GM23338 (cell line): Measurements from ENCODE around the gene TENT5C. TPM values are rescaled to one million over a fixed set of nuclear protein-coding genes. Genes with fewer than 3 reads are reported as not detected.

Experiments
- ATAC-seq: fragments of 200-7000 bp; cut with Tn5 transposase; 3 replicates; pipeline ENCODE4 v1.9.1; 2020
- DNase-seq: peaks from one replicate; pipeline ENCODE4 v3.0.0-alpha.2; 2015; ENCODE audit warnings: low spot score
- H2AFZ ChIP-seq: fragments of 200-600 bp; sonication (generic); 2 replicates; pipeline ENCODE4 v1.8.0; 2016; ENCODE audit warnings: antibody characterized with exemption, mild to moderate bottlenecking, moderate library complexity
- H3F3A ChIP-seq: fragments of 200-600 bp; sonication (generic); replicated peaks from 2 replicates; pipeline ENCODE4 v1.8.0; 2017; ENCODE audit warnings: antibody characterized with exemption, mixed run types, low read depth
- H3K27ac ChIP-seq: fragments of 200-600 bp; sonication (generic); 2 replicates; pipeline ENCODE4 v1.6.1; 2016; ENCODE audit warnings: low read depth
- H3K27me3 ChIP-seq: fragments of 200-600 bp; sonication (generic); 2 replicates; pipeline ENCODE4 v1.8.0; 2016; ENCODE audit warnings: mild to moderate bottlenecking, mixed run types, moderate library complexity; ENCODE audit not compliant: insufficient read depth
- H3K36me3 ChIP-seq: fragments of 200-600 bp; sonication (generic); 2 replicates; pipeline ENCODE4 v1.8.0; 2016; ENCODE audit warnings: mild to moderate bottlenecking; ENCODE audit not compliant: insufficient read depth
- H3K4me1 ChIP-seq: fragments of 200-600 bp; sonication (generic); 2 replicates; pipeline ENCODE4 v1.8.0; 2016; ENCODE audit warnings: mild to moderate bottlenecking, moderate library complexity; ENCODE audit not compliant: insufficient read depth
- H3K4me2 ChIP-seq: fragments of 200-600 bp; sonication (generic); 2 replicates; pipeline ENCODE4 v1.7.1; 2017; ENCODE audit warnings: mixed run types
- H3K4me3 ChIP-seq: fragments of 200-600 bp; sonication (generic); 2 replicates; pipeline ENCODE4 v1.6.1; 2016; ENCODE audit warnings: mixed run types
- H3K79me2 ChIP-seq: fragments of 200-600 bp; sonication (generic); replicated peaks from 2 replicates; pipeline ENCODE4 v1.8.0; 2017; ENCODE audit warnings: mild to moderate bottlenecking; ENCODE audit not compliant: insufficient read depth
- H3K9me2 ChIP-seq: fragments of 200-600 bp; sonication (generic); 2 replicates; pipeline ENCODE4 v1.8.0; 2017; ENCODE audit not compliant: insufficient read depth
- H4K20me1 ChIP-seq: fragments of 200-600 bp; sonication (generic); replicated peaks from 2 replicates; pipeline ENCODE4 v1.8.0; 2017; ENCODE audit warnings: mild to moderate bottlenecking; ENCODE audit not compliant: insufficient read depth
- H3K27ac Mint-ChIP-seq: 2 replicates; pipeline ENCODE4 v1.8.0; 2020; ENCODE audit warnings: inconsistent platforms, mild to moderate bottlenecking, moderate library complexity, mixed read lengths
- H3K27me3 Mint-ChIP-seq: 3 replicates; pipeline ENCODE4 v1.8.0; 2022; ENCODE audit warnings: low read depth, mild to moderate bottlenecking, moderate library complexity, mixed read lengths, inconsistent platforms; ENCODE audit not compliant: insufficient read depth, poor library complexity
- H3K36me3 Mint-ChIP-seq: 3 replicates; pipeline ENCODE4 v1.8.0; 2021; ENCODE audit warnings: low read depth, mild to moderate bottlenecking, inconsistent platforms, moderate library complexity, mixed read lengths
- H3K4me1 Mint-ChIP-seq: 3 replicates; pipeline ENCODE4 v1.8.0; 2020; ENCODE audit warnings: mild to moderate bottlenecking, inconsistent platforms, mixed read lengths
- H3K4me3 Mint-ChIP-seq: 3 replicates; pipeline ENCODE4 v1.8.0; 2021; ENCODE audit warnings: moderate library complexity, mild to moderate bottlenecking, inconsistent platforms, mixed read lengths
- H3K9me3 Mint-ChIP-seq: 3 replicates; pipeline ENCODE4 v1.8.0; 2020; ENCODE audit warnings: moderate library complexity, mild to moderate bottlenecking, inconsistent platforms, mixed read lengths
- CREB1 ChIP-seq: fragments of 250-450 bp; sonication (Bioruptor Pico); IDR thresholded peaks from 2 replicates; pipeline ENCODE4 v1.5.0; 2020; ENCODE audit warnings: low read depth, mild to moderate bottlenecking, moderate library complexity
- EZH2 ChIP-seq: fragments of 200-600 bp; sonication (generic); IDR thresholded peaks from one replicate; pipeline ENCODE4 v1.8.0; 2017; ENCODE audit warnings: antibody characterized with exemption, mild to moderate bottlenecking, low read depth; ENCODE audit not compliant: unreplicated experiment
- EZH2phosphoT487 ChIP-seq: fragments of 200-600 bp; sonication (generic); IDR thresholded peaks from one replicate; pipeline ENCODE4 v1.8.1; 2018; ENCODE audit warnings: antibody characterized with exemption; ENCODE audit not compliant: unreplicated experiment
- JUNB ChIP-seq: IDR thresholded peaks from one replicate; pipeline ENCODE4 v1.6.1; 2016; ENCODE audit warnings: antibody characterized with exemption; ENCODE audit not compliant: unreplicated experiment
- NANOG ChIP-seq: IDR thresholded peaks from 2 replicates; pipeline ENCODE4 v1.6.1; 2016; ENCODE audit warnings: antibody characterized with exemption, borderline replicate concordance
- POLR2AphosphoS5 ChIP-seq: IDR thresholded peaks from 2 replicates; pipeline ENCODE4 v1.6.1; 2016; ENCODE audit warnings: antibody characterized with exemption, low read depth
- STAT1 ChIP-seq: IDR thresholded peaks from one replicate; pipeline ENCODE4 v1.6.1; 2016; ENCODE audit warnings: antibody characterized with exemption; ENCODE audit not compliant: unreplicated experiment
- ZNF114 ChIP-seq: fragments of 250-450 bp; sonication (Bioruptor Pico); IDR thresholded peaks from 2 replicates; pipeline ENCODE4 v1.5.0; 2020; ENCODE audit warnings: mild to moderate bottlenecking, moderate library complexity
- ZNF331 ChIP-seq: fragments of 250-450 bp; sonication (Bioruptor Pico); IDR thresholded peaks from 2 replicates; pipeline ENCODE4 v1.5.0; 2020; ENCODE audit warnings: low read depth, mild to moderate bottlenecking, moderate library complexity
- polyA plus RNA-seq: library from polyadenylated mRNA; unstranded; fragments of >200 nt; fragmentation: Nextera tagmentation; extraction: Ambion mirVana; gene quantifications from 2 replicates; pipeline ENCODE4 v1.2.1, GENCODE V29; 2016
- total RNA-seq: library from RNA; depleted of rRNA; stranded (reverse); fragments of >200 nt; shearing (Covaris generic); gene quantifications from 2 replicates; pipeline ENCODE4 v1.2.3, GENCODE V29; 2014
- TF ChIP-seq, protein P1 (sequence below): IDR thresholded peaks from 2 replicates; pipeline ENCODE4 v1.6.1; 2016; ENCODE audit warnings: antibody characterized with exemption
- TF ChIP-seq, protein P2 (sequence below): IDR thresholded peaks from one replicate; pipeline ENCODE4 v1.6.1; 2018; ENCODE audit warnings: antibody characterized with exemption; ENCODE audit not compliant: unreplicated experiment
- TF ChIP-seq, protein P3 (sequence below): fragments of 250-450 bp; sonication (Bioruptor Pico); IDR thresholded peaks from 2 replicates; pipeline ENCODE4 v1.5.0; 2020; ENCODE audit warnings: mild to moderate bottlenecking, moderate library complexity
- TF ChIP-seq, protein P4 (sequence below), 2 experiments: fragments of 200-600 bp in 1 of 2; sonication (generic) in 1 of 2; conservative IDR thresholded peaks; 2 replicates each; pipeline versions ENCODE4 v1.5.1 to v1.6.1; 2016 to 2017; ENCODE audit warnings: antibody characterized with exemption in 2 of 2, low read depth in 2 of 2, mild to moderate bottlenecking in 2 of 2, moderate library complexity in 1 of 2

Gene TENT5C
- total and polyA plus RNA-seq, 2 experiments from 2014 or later, result 0.23 to 0.80 TPM

DNA sequence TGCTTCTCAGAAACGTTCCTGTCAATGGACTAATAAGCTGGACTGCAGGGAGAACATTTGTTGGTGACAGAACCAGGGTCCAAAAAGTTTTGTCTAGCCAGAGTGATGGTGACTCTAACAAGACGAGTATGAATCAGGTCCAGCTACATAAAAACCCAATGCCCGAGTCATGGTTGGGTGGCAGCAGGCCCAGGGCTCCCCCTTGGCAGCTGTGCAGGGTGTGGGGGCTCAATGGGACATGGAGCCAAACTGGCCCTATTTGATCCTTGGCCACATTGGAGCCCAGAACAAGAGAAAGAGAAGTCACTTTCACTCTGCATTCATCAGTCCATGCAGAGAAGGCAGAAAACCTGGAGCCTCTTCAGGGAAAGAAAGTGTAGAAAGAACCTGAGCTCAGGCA, 37.9 kb upstream of the TENT5C start:
- Histone ChIP-seq H3K9me2 (no peaks in the 10 kb centered on the region), H3K79me2 (no peaks in the 10 kb centered on the region), H3K27me3 (no peaks in the 10 kb centered on the region), H3K4me2 (no peak overlapping the region), H3K4me1 (no peaks in the 10 kb centered on the region), H2AFZ (no peak overlapping the region), H3K36me3 (no peaks in the 10 kb centered on the region), H3F3A (no peaks in the 10 kb centered on the region), H3K27ac (no peak overlapping the region), H3K4me3 (no peak overlapping the region), H4K20me1 (no peaks in the 10 kb centered on the region)
- no peaks in the 10 kb centered on the region for H3K9me3 Mint-ChIP-seq
- no peaks in the 10 kb centered on the region; the same call in 2 of the 3 replicates for H3K4me1 Mint-ChIP-seq
- DNase-seq (no peak), ATAC-seq (no peak)
- no peaks in the 10 kb centered on the region for H3K36me3 Mint-ChIP-seq
- H3K27me3 Mint-ChIP-seq, result peaks cover 4% of the 10 kb centered on the region
- no peak overlapping the region for H3K4me3 Mint-ChIP-seq
- H3K27ac Mint-ChIP-seq, result no peak overlapping the region
- TF ChIP-seq JUNB (no peak), ZNF331 (no peak), CREB1 (CRISPR knock-in tag) (no peak), ZNF114 (CRISPR knock-in tag) (no peak), STAT1 (no peak), EZH2 (no peak), EZH2phosphoT487 (no peak), NANOG (no peak), POLR2AphosphoS5 (no peak)
- TF ChIP-seq, protein P1, sequence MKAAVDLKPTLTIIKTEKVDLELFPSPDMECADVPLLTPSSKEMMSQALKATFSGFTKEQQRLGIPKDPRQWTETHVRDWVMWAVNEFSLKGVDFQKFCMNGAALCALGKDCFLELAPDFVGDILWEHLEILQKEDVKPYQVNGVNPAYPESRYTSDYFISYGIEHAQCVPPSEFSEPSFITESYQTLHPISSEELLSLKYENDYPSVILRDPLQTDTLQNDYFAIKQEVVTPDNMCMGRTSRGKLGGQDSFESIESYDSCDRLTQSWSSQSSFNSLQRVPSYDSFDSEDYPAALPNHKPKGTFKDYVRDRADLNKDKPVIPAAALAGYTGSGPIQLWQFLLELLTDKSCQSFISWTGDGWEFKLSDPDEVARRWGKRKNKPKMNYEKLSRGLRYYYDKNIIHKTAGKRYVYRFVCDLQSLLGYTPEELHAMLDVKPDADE, result no peak
- TF ChIP-seq, protein P2, sequence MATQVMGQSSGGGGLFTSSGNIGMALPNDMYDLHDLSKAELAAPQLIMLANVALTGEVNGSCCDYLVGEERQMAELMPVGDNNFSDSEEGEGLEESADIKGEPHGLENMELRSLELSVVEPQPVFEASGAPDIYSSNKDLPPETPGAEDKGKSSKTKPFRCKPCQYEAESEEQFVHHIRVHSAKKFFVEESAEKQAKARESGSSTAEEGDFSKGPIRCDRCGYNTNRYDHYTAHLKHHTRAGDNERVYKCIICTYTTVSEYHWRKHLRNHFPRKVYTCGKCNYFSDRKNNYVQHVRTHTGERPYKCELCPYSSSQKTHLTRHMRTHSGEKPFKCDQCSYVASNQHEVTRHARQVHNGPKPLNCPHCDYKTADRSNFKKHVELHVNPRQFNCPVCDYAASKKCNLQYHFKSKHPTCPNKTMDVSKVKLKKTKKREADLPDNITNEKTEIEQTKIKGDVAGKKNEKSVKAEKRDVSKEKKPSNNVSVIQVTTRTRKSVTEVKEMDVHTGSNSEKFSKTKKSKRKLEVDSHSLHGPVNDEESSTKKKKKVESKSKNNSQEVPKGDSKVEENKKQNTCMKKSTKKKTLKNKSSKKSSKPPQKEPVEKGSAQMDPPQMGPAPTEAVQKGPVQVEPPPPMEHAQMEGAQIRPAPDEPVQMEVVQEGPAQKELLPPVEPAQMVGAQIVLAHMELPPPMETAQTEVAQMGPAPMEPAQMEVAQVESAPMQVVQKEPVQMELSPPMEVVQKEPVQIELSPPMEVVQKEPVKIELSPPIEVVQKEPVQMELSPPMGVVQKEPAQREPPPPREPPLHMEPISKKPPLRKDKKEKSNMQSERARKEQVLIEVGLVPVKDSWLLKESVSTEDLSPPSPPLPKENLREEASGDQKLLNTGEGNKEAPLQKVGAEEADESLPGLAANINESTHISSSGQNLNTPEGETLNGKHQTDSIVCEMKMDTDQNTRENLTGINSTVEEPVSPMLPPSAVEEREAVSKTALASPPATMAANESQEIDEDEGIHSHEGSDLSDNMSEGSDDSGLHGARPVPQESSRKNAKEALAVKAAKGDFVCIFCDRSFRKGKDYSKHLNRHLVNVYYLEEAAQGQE, result no peak
- TF ChIP-seq, protein P3, sequence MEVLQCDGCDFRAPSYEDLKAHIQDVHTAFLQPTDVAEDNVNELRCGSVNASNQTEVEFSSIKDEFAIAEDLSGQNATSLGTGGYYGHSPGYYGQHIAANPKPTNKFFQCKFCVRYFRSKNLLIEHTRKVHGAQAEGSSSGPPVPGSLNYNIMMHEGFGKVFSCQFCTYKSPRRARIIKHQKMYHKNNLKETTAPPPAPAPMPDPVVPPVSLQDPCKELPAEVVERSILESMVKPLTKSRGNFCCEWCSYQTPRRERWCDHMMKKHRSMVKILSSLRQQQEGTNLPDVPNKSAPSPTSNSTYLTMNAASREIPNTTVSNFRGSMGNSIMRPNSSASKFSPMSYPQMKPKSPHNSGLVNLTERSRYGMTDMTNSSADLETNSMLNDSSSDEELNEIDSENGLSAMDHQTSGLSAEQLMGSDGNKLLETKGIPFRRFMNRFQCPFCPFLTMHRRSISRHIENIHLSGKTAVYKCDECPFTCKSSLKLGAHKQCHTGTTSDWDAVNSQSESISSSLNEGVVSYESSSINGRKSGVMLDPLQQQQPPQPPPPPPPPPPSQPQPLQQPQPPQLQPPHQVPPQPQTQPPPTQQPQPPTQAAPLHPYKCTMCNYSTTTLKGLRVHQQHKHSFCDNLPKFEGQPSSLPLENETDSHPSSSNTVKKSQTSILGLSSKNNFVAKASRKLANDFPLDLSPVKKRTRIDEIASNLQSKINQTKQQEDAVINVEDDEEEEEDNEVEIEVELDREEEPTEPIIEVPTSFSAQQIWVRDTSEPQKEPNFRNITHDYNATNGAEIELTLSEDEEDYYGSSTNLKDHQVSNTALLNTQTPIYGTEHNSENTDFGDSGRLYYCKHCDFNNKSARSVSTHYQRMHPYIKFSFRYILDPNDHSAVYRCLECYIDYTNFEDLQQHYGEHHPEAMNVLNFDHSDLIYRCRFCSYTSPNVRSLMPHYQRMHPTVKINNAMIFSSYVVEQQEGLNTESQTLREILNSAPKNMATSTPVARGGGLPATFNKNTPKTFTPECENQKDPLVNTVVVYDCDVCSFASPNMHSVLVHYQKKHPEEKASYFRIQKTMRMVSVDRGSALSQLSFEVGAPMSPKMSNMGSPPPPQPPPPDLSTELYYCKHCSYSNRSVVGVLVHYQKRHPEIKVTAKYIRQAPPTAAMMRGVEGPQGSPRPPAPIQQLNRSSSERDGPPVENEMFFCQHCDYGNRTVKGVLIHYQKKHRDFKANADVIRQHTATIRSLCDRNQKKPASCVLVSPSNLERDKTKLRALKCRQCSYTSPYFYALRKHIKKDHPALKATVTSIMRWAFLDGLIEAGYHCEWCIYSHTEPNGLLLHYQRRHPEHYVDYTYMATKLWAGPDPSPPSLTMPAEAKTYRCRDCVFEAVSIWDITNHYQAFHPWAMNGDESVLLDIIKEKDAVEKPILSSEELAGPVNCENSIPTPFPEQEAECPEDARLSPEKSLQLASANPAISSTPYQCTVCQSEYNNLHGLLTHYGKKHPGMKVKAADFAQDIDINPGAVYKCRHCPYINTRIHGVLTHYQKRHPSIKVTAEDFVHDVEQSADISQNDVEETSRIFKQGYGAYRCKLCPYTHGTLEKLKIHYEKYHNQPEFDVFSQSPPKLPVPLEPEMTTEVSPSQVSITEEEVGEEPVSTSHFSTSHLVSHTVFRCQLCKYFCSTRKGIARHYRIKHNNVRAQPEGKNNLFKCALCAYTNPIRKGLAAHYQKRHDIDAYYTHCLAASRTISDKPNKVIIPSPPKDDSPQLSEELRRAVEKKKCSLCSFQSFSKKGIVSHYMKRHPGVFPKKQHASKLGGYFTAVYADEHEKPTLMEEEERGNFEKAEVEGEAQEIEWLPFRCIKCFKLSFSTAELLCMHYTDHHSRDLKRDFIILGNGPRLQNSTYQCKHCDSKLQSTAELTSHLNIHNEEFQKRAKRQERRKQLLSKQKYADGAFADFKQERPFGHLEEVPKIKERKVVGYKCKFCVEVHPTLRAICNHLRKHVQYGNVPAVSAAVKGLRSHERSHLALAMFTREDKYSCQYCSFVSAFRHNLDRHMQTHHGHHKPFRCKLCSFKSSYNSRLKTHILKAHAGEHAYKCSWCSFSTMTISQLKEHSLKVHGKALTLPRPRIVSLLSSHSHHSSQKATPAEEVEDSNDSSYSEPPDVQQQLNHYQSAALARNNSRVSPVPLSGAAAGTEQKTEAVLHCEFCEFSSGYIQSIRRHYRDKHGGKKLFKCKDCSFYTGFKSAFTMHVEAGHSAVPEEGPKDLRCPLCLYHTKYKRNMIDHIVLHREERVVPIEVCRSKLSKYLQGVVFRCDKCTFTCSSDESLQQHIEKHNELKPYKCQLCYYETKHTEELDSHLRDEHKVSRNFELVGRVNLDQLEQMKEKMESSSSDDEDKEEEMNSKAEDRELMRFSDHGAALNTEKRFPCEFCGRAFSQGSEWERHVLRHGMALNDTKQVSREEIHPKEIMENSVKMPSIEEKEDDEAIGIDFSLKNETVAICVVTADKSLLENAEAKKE, result no peak
- TF ChIP-seq, protein P4, sequence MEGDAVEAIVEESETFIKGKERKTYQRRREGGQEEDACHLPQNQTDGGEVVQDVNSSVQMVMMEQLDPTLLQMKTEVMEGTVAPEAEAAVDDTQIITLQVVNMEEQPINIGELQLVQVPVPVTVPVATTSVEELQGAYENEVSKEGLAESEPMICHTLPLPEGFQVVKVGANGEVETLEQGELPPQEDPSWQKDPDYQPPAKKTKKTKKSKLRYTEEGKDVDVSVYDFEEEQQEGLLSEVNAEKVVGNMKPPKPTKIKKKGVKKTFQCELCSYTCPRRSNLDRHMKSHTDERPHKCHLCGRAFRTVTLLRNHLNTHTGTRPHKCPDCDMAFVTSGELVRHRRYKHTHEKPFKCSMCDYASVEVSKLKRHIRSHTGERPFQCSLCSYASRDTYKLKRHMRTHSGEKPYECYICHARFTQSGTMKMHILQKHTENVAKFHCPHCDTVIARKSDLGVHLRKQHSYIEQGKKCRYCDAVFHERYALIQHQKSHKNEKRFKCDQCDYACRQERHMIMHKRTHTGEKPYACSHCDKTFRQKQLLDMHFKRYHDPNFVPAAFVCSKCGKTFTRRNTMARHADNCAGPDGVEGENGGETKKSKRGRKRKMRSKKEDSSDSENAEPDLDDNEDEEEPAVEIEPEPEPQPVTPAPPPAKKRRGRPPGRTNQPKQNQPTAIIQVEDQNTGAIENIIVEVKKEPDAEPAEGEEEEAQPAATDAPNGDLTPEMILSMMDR (conservative IDR thresholded peaks at IDR 0.05; ENCODE audit: low read depth in 2 of 2), result no peak
